Panc1 (cell line): ENCODE measurements around the gene BLTP1. TPM values are rescaled to one million over a fixed set of nuclear protein-coding genes. Genes with fewer than 3 reads are reported as not detected.

Source experiments
- ATAC-seq: fragments of 200-7000 bp; cut with Tn5 transposase; 2 replicates; pipeline ENCODE4 v1.9.1; 2020; ENCODE audit warnings: mild to moderate bottlenecking, moderate library complexity
- BruUV-seq: library from RNA; stranded (reverse); fragments of 400-500 nt; replicated peaks from 2 replicates; lab custom pipeline; 2021; lab: Mats Ljungman, UMichigan
- CTCF ChIA-PET: fragments of 300-600 bp; sonication (Branson Sonifier 250); formaldehyde crosslinking; loops from one replicate; lab custom pipeline; 2022; ENCODE audit warnings: antibody characterized with exemption; lab: Charles Lee
- POLR2A ChIA-PET: fragments of 300-600 bp; sonication (Branson Sonifier 250); formaldehyde crosslinking; loops from one replicate; lab custom pipeline; 2022; ENCODE audit warnings: antibody characterized with exemption; lab: Charles Lee
- DNase-seq: peaks from one replicate; pipeline ENCODE4 v3.0.0-alpha.2; 2010; ENCODE audit warnings: low read depth, low spot score
- H3K27ac ChIP-seq: 2 replicates; pipeline ENCODE4 v1.5.1; 2011; ENCODE audit warnings: mild to moderate bottlenecking, low read length, inconsistent platforms
- H3K27me3 ChIP-seq: fragments of 200-500 bp; sonication (Bioruptor generic); 2 replicates; pipeline ENCODE4 v1.6.0; 2014; ENCODE audit warnings: low read length, inconsistent platforms; ENCODE audit not compliant: control insufficient read depth, insufficient read depth
- H3K36me3 ChIP-seq: fragments of 200-500 bp; sonication (Bioruptor generic); 2 replicates; pipeline ENCODE4 v1.5.1; 2014; ENCODE audit warnings: inconsistent platforms, mild to moderate bottlenecking, low read length, moderate library complexity; ENCODE audit not compliant: control insufficient read depth, insufficient read depth
- H3K4me1 ChIP-seq: 2 replicates; pipeline ENCODE4 v1.5.1; 2011; ENCODE audit warnings: inconsistent platforms, mild to moderate bottlenecking, low read length, moderate library complexity; ENCODE audit not compliant: control insufficient read depth, insufficient read depth
- H3K4me3 ChIP-seq, 2 experiments: 2 replicates each; pipeline ENCODE4 v1.5.1; 2011 to 2012; ENCODE audit warnings: low read depth in 2 of 2, low read length in 2 of 2, mild to moderate bottlenecking in 2 of 2, inconsistent platforms in 1 of 2, moderate library complexity in 1 of 2
- H3K9me3 ChIP-seq: fragments of 200-500 bp; sonication (Bioruptor generic); 2 replicates; pipeline ENCODE4 v1.5.1; 2014; ENCODE audit warnings: low read depth, mild to moderate bottlenecking, inconsistent platforms, low read length, moderate library complexity; ENCODE audit not compliant: control insufficient read depth, insufficient read depth
- POLR2AphosphoS5 ChIP-seq: IDR thresholded peaks from 2 replicates; pipeline ENCODE4 v1.6.1; 2012; ENCODE audit warnings: mild to moderate bottlenecking, low read depth, low read length, moderate library complexity
- SIN3A ChIP-seq: IDR thresholded peaks from 2 replicates; pipeline ENCODE4 v1.6.1; 2012; ENCODE audit warnings: low read depth, mild to moderate bottlenecking, low read length, moderate library complexity, borderline replicate concordance; ENCODE audit not compliant: insufficient read depth
- TCF7L2 ChIP-seq: IDR thresholded peaks from 2 replicates; pipeline ENCODE4 v1.6.1; 2011; ENCODE audit warnings: mild to moderate bottlenecking, low read depth, low read length, inconsistent platforms
- in situ Hi-C: cut with HindIII; loops from 2 replicates; pipeline ENCODE4 v1.10.0; 2016; ENCODE audit warnings: low sequenced_read_pairs, low pct_unique_long_range_greater_than_20kb
- intact Hi-C: fragments of 100-400 bp; cut with micrococcal nuclease; formaldehyde crosslinking; loops from one replicate; pipeline ENCODE4 v1.10.0; 2022; ENCODE audit not compliant: unreplicated experiment
- total RNA-seq: library from RNA; stranded (reverse); gene quantifications from one replicate; pipeline ENCODE4 v1.2.1, GENCODE V29; 2021; ENCODE audit not compliant: unreplicated experiment
- TF ChIP-seq, protein P1 (sequence below): fragments of 450-650 bp; IDR thresholded peaks from 2 replicates; pipeline ENCODE4 v1.5.1; 2017; ENCODE audit warnings: mild to moderate bottlenecking
- TF ChIP-seq, protein P2 (sequence below), 2 experiments: IDR thresholded peaks; 2 replicates each; pipeline ENCODE4 v1.6.1; 2011 to 2012; ENCODE audit warnings: low read depth in 2 of 2, control low read depth in 1 of 2, low read length in 1 of 2, mild to moderate bottlenecking in 1 of 2, moderate library complexity in 1 of 2; ENCODE audit not compliant: insufficient read depth in 1 of 2

Gene BLTP1
- total RNA-seq, 1 experiment from 2014 or later: 24.5 TPM

DNA sequence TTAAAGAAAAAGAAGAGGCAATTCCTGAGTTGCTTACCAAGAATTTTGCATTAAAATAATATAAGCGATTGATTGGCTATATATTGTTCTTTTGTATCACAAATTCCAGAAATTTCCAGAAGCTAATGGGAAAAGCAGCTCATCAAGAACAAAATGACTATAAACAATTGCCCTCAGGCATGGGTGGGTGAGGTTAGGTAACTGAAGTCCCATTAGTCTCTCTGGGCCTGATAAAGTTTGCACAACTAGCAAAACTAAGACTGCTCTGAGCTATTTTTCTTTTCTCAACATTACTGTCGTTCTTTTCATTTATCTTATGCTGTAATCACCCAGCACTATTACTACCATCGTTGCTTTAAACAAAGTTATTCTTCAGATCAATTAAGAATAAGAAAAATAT is 19.2 kb upstream of the BLTP1 start:
- Histone ChIP-seq H3K9me3 (no peaks in the 10 kb centered on the region), H3K4me1 (no peaks in the 10 kb centered on the region), H3K4me3 (no peak overlapping the region), H3K36me3 (no peaks in the 10 kb centered on the region), H3K27me3 (no peaks in the 10 kb centered on the region), H3K27ac (no peak overlapping the region)
- ChIA-PET POLR2A (no interaction called here), CTCF (no interaction called here)
- TF ChIP-seq, protein P1, sequence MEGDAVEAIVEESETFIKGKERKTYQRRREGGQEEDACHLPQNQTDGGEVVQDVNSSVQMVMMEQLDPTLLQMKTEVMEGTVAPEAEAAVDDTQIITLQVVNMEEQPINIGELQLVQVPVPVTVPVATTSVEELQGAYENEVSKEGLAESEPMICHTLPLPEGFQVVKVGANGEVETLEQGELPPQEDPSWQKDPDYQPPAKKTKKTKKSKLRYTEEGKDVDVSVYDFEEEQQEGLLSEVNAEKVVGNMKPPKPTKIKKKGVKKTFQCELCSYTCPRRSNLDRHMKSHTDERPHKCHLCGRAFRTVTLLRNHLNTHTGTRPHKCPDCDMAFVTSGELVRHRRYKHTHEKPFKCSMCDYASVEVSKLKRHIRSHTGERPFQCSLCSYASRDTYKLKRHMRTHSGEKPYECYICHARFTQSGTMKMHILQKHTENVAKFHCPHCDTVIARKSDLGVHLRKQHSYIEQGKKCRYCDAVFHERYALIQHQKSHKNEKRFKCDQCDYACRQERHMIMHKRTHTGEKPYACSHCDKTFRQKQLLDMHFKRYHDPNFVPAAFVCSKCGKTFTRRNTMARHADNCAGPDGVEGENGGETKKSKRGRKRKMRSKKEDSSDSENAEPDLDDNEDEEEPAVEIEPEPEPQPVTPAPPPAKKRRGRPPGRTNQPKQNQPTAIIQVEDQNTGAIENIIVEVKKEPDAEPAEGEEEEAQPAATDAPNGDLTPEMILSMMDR: no peak
- TF ChIP-seq SIN3A (no peak), POLR2AphosphoS5 (no peak), TCF7L2 (no peak)
- TF ChIP-seq, protein P2, sequence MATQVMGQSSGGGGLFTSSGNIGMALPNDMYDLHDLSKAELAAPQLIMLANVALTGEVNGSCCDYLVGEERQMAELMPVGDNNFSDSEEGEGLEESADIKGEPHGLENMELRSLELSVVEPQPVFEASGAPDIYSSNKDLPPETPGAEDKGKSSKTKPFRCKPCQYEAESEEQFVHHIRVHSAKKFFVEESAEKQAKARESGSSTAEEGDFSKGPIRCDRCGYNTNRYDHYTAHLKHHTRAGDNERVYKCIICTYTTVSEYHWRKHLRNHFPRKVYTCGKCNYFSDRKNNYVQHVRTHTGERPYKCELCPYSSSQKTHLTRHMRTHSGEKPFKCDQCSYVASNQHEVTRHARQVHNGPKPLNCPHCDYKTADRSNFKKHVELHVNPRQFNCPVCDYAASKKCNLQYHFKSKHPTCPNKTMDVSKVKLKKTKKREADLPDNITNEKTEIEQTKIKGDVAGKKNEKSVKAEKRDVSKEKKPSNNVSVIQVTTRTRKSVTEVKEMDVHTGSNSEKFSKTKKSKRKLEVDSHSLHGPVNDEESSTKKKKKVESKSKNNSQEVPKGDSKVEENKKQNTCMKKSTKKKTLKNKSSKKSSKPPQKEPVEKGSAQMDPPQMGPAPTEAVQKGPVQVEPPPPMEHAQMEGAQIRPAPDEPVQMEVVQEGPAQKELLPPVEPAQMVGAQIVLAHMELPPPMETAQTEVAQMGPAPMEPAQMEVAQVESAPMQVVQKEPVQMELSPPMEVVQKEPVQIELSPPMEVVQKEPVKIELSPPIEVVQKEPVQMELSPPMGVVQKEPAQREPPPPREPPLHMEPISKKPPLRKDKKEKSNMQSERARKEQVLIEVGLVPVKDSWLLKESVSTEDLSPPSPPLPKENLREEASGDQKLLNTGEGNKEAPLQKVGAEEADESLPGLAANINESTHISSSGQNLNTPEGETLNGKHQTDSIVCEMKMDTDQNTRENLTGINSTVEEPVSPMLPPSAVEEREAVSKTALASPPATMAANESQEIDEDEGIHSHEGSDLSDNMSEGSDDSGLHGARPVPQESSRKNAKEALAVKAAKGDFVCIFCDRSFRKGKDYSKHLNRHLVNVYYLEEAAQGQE (IDR thresholded peaks at IDR 0.05; ENCODE audit: insufficient read depth in 1 of 2, low read depth in 2 of 2, low read length in 1 of 2): no peak
- no TSS peak for BruUV-seq
- no peak for ATAC-seq
- DNase-seq: no peak
- intact Hi-C loops (no loop called here), in situ Hi-C loops (no loop called here)

DNA sequence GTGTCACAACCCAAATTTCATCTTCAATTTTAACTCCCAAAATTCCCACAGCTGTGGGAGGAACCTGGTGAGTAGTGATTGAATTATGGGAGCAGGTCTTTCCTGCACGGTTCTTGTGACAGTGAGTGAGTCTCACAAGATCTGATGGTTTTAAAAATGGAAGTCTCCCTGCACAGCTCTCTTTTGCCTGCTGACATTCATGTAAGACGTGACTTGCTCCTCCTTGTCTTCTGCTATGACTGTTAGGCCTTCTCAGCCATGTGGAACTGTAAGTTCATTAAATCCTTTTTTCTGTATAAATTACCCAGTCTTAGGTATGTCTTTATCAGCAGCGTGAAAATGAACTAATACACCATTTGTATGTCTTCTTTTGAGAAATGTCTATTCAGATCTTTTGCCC is 13.0 kb upstream of the BLTP1 start:
- CTCF ChIA-PET: no interaction called here
- intact Hi-C loops: no loop called here

More for the DNA sequence above, 13.0 kb upstream of the BLTP1 start:
- POLR2A ChIA-PET: no interaction called here
- TF ChIP-seq, protein P1: no peak
- TF ChIP-seq SIN3A (no peak), TCF7L2 (no peak), POLR2AphosphoS5 (no peak)
- TF ChIP-seq, protein P2 (IDR thresholded peaks at IDR 0.05; ENCODE audit: insufficient read depth in 1 of 2, low read depth in 2 of 2, low read length in 1 of 2): no peak
- no peaks in the 10 kb centered on the region for H3K4me1 ChIP-seq
- no peak overlapping the region for H3K27ac ChIP-seq
- no peaks in the 10 kb centered on the region for H3K36me3 ChIP-seq
- ATAC-seq (no peak), DNase-seq (no peak)
- BruUV-seq: no TSS peak
- H3K27me3 ChIP-seq: no peaks in the 10 kb centered on the region
- no peaks in the 10 kb centered on the region for H3K9me3 ChIP-seq
- H3K4me3 ChIP-seq: no peak overlapping the region
- in situ Hi-C loops: no loop called here
